H1 (cell line): ENCODE data around the gene KLK10. TPM values are rescaled to one million over a fixed set of nuclear protein-coding genes. Genes with fewer than 3 reads are reported as not detected.

Experiments used
- CTCF ChIA-PET: fragments of 300-600 bp; sonication (Branson Sonifier 250); formaldehyde crosslinking; loops from one replicate; lab custom pipeline; 2021; ENCODE audit not compliant: partially characterized antibody; lab: Charles Lee
- POLR2A ChIA-PET: fragments of 300-600 bp; sonication (Branson Sonifier 250); formaldehyde crosslinking; loops from one replicate; lab custom pipeline; 2021; ENCODE audit warnings: inconsistent platforms; ENCODE audit not compliant: partially characterized antibody; lab: Charles Lee
- DNase-seq, 2 experiments: peaks; one replicate each; pipeline versions ENCODE4 v3.0.0 to v3.0.0-alpha.2; 2010 to 2022; ENCODE audit warnings: low spot score in 2 of 2, low read depth in 1 of 2, mixed read lengths in 1 of 2
- FAIRE-seq: peaks from 2 replicates; lab custom pipeline; 2011; peaks lifted over from hg19 to GRCh38; lab: Jason Lieb, UNC
- H2AFZ ChIP-seq: 2 replicates; pipeline ENCODE4 v1.8.1; 2012; ENCODE audit warnings: low read length, inconsistent platforms
- H2AK5ac ChIP-seq: 2 replicates; pipeline ENCODE4 v1.6.1; 2013; ENCODE audit warnings: low read depth, low read length
- H2BK120ac ChIP-seq: replicated peaks from 2 replicates; pipeline ENCODE3; 2013; ENCODE audit warnings: low read depth, low read length, inconsistent platforms
- H2BK12ac ChIP-seq: 2 replicates; pipeline ENCODE4 v1.6.1; 2013; ENCODE audit warnings: low read depth, low read length
- H2BK15ac ChIP-seq: 2 replicates; pipeline ENCODE4 v1.6.1; 2013; ENCODE audit warnings: low read length
- H2BK20ac ChIP-seq: 2 replicates; pipeline ENCODE4 v1.6.1; 2013; ENCODE audit warnings: low read length
- H2BK5ac ChIP-seq: 2 replicates; pipeline ENCODE4 v1.6.1; 2013; ENCODE audit warnings: low read depth, low read length
- H3K14ac ChIP-seq: 2 replicates; pipeline ENCODE4 v1.6.1; 2013; ENCODE audit warnings: inconsistent platforms; ENCODE audit not compliant: insufficient read length
- H3K18ac ChIP-seq: 2 replicates; pipeline ENCODE4 v1.6.1; 2013; ENCODE audit warnings: low read length; ENCODE audit errors: extremely low read depth
- H3K23ac ChIP-seq: 2 replicates; pipeline ENCODE4 v1.6.1; 2013; ENCODE audit warnings: inconsistent platforms; ENCODE audit not compliant: insufficient read length
- H3K23me2 ChIP-seq: 2 replicates; pipeline ENCODE4 v1.6.1; 2013; ENCODE audit warnings: low read depth, low read length
- H3K27ac ChIP-seq: 2 replicates; pipeline ENCODE4 v1.6.1; 2011; ENCODE audit warnings: low read depth, low read length, inconsistent platforms
- H3K27me3 ChIP-seq, 4 experiments: replicated peaks in 1 of 4; 1 replicate in 1 of 4; 2 replicates in 3 of 4; pipeline versions ENCODE4 v1.6.1 to v1.8.1; 2011 to 2013; ENCODE audit warnings: low read length in 3 of 4, mild to moderate bottlenecking in 3 of 4, inconsistent platforms in 2 of 4, mixed read lengths in 2 of 4, moderate library complexity in 1 of 4; ENCODE audit not compliant: control insufficient read depth in 3 of 4, insufficient read depth in 3 of 4; ENCODE audit errors: extremely low read depth in 1 of 4
- H3K36me3 ChIP-seq, 4 experiments: 2 replicates each; pipeline versions ENCODE4 v1.6.1 to v1.8.1; 2011 to 2013; ENCODE audit warnings: mild to moderate bottlenecking in 4 of 4, low read length in 3 of 4, moderate library complexity in 2 of 4, control low read depth in 1 of 4, inconsistent platforms in 1 of 4; ENCODE audit not compliant: insufficient read depth in 4 of 4, control insufficient read depth in 2 of 4
- H3K4ac ChIP-seq: replicated peaks from 2 replicates; pipeline ENCODE3; 2013; ENCODE audit warnings: low read length, low read depth, mixed read lengths, inconsistent platforms; ENCODE audit not compliant: insufficient read length
- H3K4me1 ChIP-seq, 4 experiments: replicated peaks in 1 of 4; 1 replicate in 1 of 4; 2 replicates in 3 of 4; pipeline versions ENCODE4 v1.6.1 to v1.8.1; 2011 to 2013; ENCODE audit warnings: low read length in 3 of 4, inconsistent platforms in 2 of 4, mixed read lengths in 1 of 4; ENCODE audit not compliant: insufficient read depth in 4 of 4, control insufficient read depth in 3 of 4
- H3K4me2 ChIP-seq, 2 experiments: 2 replicates each; pipeline versions ENCODE4 v1.6.1 to v1.8.1; 2011 to 2013; ENCODE audit warnings: low read depth in 2 of 2, low read length in 2 of 2, control low read depth in 1 of 2, inconsistent platforms in 1 of 2, mild to moderate bottlenecking in 1 of 2; ENCODE audit not compliant: insufficient read depth in 1 of 2
- H3K4me3 ChIP-seq, 4 experiments: fragments of 200-600, 300-600 bp in 1 of 4; sonication (generic), shearing (Covaris generic), sonication (Bioruptor Twin) in 1 of 4; 2 replicates each; pipeline versions ENCODE4 v1.5.1 to v1.8.1; 2011 to 2016; ENCODE audit warnings: low read length in 4 of 4, low read depth in 3 of 4, control low read depth in 2 of 4, inconsistent platforms in 2 of 4, mild to moderate bottlenecking in 2 of 4, mixed read lengths in 1 of 4, moderate library complexity in 1 of 4; ENCODE audit not compliant: insufficient read depth in 2 of 4; ENCODE audit errors: extremely low read depth in 1 of 4
- H3K56ac ChIP-seq: replicated peaks from 2 replicates; pipeline ENCODE3; 2013; ENCODE audit warnings: low read depth, mild to moderate bottlenecking, mixed read lengths, low read length, inconsistent platforms; ENCODE audit not compliant: insufficient read length
- H3K79me1 ChIP-seq: 2 replicates; pipeline ENCODE4 v1.6.1; 2013; ENCODE audit warnings: low read depth, low read length, control low read depth
- H3K79me2 ChIP-seq, 2 experiments: 2 replicates each; pipeline versions ENCODE4 v1.6.1 to v1.8.1; 2012 to 2013; ENCODE audit warnings: low read length in 2 of 2, mild to moderate bottlenecking in 2 of 2, inconsistent platforms in 1 of 2; ENCODE audit not compliant: insufficient read depth in 2 of 2, control insufficient read depth in 1 of 2
- H3K9ac ChIP-seq, 4 experiments: replicated peaks in 1 of 4; 1 replicate in 1 of 4; 2 replicates in 3 of 4; pipeline versions ENCODE4 v1.6.1 to v1.8.1; 2011 to 2013; ENCODE audit warnings: low read depth in 3 of 4, low read length in 3 of 4, control low read depth in 2 of 4, mild to moderate bottlenecking in 2 of 4, moderate library complexity in 2 of 4, inconsistent platforms in 1 of 4; ENCODE audit errors: extremely low read depth in 1 of 4
- H3K9me3 ChIP-seq, 2 experiments: 2 replicates each; pipeline versions ENCODE4 v1.6.1 to v1.8.1; 2012 to 2013; ENCODE audit warnings: mild to moderate bottlenecking in 2 of 2, moderate library complexity in 2 of 2, control low read depth in 1 of 2, inconsistent platforms in 1 of 2, low read depth in 1 of 2, low read length in 1 of 2, mixed read lengths in 1 of 2; ENCODE audit not compliant: insufficient read depth in 2 of 2
- H4K20me1 ChIP-seq, 2 experiments: replicated peaks in 1 of 2; 2 replicates each; pipeline versions ENCODE3 to v1.8.1; 2011 to 2013; ENCODE audit warnings: inconsistent platforms in 2 of 2, low read length in 2 of 2, mild to moderate bottlenecking in 1 of 2; ENCODE audit not compliant: insufficient read depth in 2 of 2, control insufficient read depth in 1 of 2
- H4K5ac ChIP-seq: 2 replicates; pipeline ENCODE4 v1.6.1; 2013; ENCODE audit warnings: low read length, low read depth, mixed read lengths, inconsistent platforms; ENCODE audit not compliant: insufficient read length
- H4K8ac ChIP-seq: 2 replicates; pipeline ENCODE4 v1.8.0; 2013; ENCODE audit warnings: mild to moderate bottlenecking, moderate library complexity, low read length, inconsistent platforms; ENCODE audit not compliant: insufficient read depth; ENCODE audit errors: extremely low read depth
- H4K91ac ChIP-seq: replicated peaks from 2 replicates; pipeline ENCODE3; 2013; ENCODE audit warnings: low read length, mixed read lengths, inconsistent platforms; ENCODE audit not compliant: insufficient read length
- CEBPB ChIP-seq: IDR thresholded peaks from 2 replicates; pipeline ENCODE4 v1.6.1; 2012; ENCODE audit warnings: low read depth, low read length
- CHD1 ChIP-seq: IDR thresholded peaks from 2 replicates; pipeline ENCODE4 v1.6.1; 2012; ENCODE audit warnings: low read depth, low read length, improper control_type of control experiment
- E2F6 ChIP-seq: IDR thresholded peaks from 2 replicates; pipeline ENCODE4 v1.6.1; 2012; ENCODE audit warnings: inconsistent platforms
- EGR1 ChIP-seq: IDR thresholded peaks from 2 replicates; pipeline ENCODE4 v1.6.1; 2011; ENCODE audit warnings: low read depth, low read length, borderline replicate concordance
- JUN ChIP-seq: IDR thresholded peaks from 2 replicates; pipeline ENCODE4 v1.6.1; 2011; ENCODE audit warnings: low read depth, mild to moderate bottlenecking, improper control_type of control experiment, low read length
- MAX ChIP-seq: IDR thresholded peaks from 2 replicates; pipeline ENCODE4 v1.6.1; 2012; ENCODE audit warnings: inconsistent platforms
- NANOG ChIP-seq: IDR thresholded peaks from 2 replicates; pipeline ENCODE4 v1.6.1; 2011; ENCODE audit warnings: low read length, low read depth, mild to moderate bottlenecking, inconsistent platforms; ENCODE audit not compliant: insufficient read depth, poor library complexity, severe bottlenecking
- NRF1 ChIP-seq: IDR thresholded peaks from 2 replicates; pipeline ENCODE4 v1.6.1; 2011; ENCODE audit warnings: mild to moderate bottlenecking, low read depth, low read length, improper control_type of control experiment
- PHF8 ChIP-seq: fragments of 200-600 bp; sonication (generic); conservative IDR thresholded peaks from 2 replicates; pipeline ENCODE4 v1.7.1; 2012; ENCODE audit warnings: low read depth, mild to moderate bottlenecking, inconsistent platforms, low read length, moderate library complexity
- POLR2AphosphoS5 ChIP-seq: IDR thresholded peaks from 2 replicates; pipeline ENCODE4 v1.6.1; 2011; ENCODE audit warnings: low read depth, low read length
- TAF7 ChIP-seq: optimal IDR thresholded peaks from 2 replicates; pipeline ENCODE3; 2011; ENCODE audit warnings: low read depth, mild to moderate bottlenecking, inconsistent platforms, low read length, moderate library complexity, borderline replicate concordance
- TEAD4 ChIP-seq: IDR thresholded peaks from 2 replicates; pipeline ENCODE4 v1.6.1; 2012; ENCODE audit warnings: low read depth, low read length, inconsistent platforms, mixed read lengths
- YY1 ChIP-seq: IDR thresholded peaks from 2 replicates; pipeline ENCODE4 v1.6.1; 2011; ENCODE audit warnings: low read depth, mild to moderate bottlenecking, low read length
- ZNF274 ChIP-seq: IDR thresholded peaks from 2 replicates; pipeline ENCODE4 v1.7.0; 2012; ENCODE audit warnings: low read length, borderline replicate concordance; ENCODE audit errors: extremely low read depth
- polyA plus RNA-seq, 7 experiments: library from polyadenylated mRNA; depleted of rRNA in 3 of 7; stranded (reverse) in 5 of 7; unstranded in 2 of 7; fragments of >200 nt in 5 of 7; fragments of 200-250 nt in 2 of 7; gene quantifications; 1 replicate in 5 of 7; 2 replicates in 1 of 7; 4 replicates in 1 of 7; pipeline versions ENCODE4 v1.2.1 to v1.2.3, GENCODE V29; 2011 to 2013; ENCODE audit warnings: missing spikeins in 2 of 7, mixed read lengths in 2 of 7
- total RNA-seq: library from RNA; stranded (reverse); fragmentation: NEBNext Ultra II Directional; extraction: Animal tissue kit (Norgen Biotek cat#: 25700); gene quantifications from 2 replicates; pipeline ENCODE4 v1.2.1, GENCODE V29; 2021

KLK10 gene
- total and polyA plus RNA-seq, 2 of the 8 experiments (the other 6 are each of a cell fraction or from before 2014, with no cell fraction given): 4.8 to 9.7 TPM

- no peak overlapping the region for H2BK120ac ChIP-seq
- H2BK20ac ChIP-seq: no peak overlapping the region
- H3K79me1 ChIP-seq: no peaks in the 10 kb centered on the region
- H3K4me2 ChIP-seq: no peak overlapping the region
- no peak overlapping the region for H3K4me3 ChIP-seq
- no peak overlapping the region for H2BK12ac ChIP-seq
- H3K23ac ChIP-seq: no peak overlapping the region
- no peak overlapping the region for H2AK5ac ChIP-seq
- no peak overlapping the region for H3K27ac ChIP-seq
- H3K4me1 ChIP-seq: peaks cover 0 to 3% (median 0%) of the 10 kb centered on the region in 4 experiments; a peak in 2 of 7 replicates
- FAIRE-seq (no peak), DNase-seq (no peak)
- no peaks in the 10 kb centered on the region for H3K9me3 ChIP-seq
- no peak overlapping the region for H4K91ac ChIP-seq
- no peak overlapping the region for H4K8ac ChIP-seq
- no peak overlapping the region for H3K9ac ChIP-seq
- no peaks in the 10 kb centered on the region for H3K36me3 ChIP-seq
- ChIA-PET POLR2A (no interaction called here), CTCF (no interaction called here)
- H3K14ac ChIP-seq: no peak overlapping the region
- no peak overlapping the region for H2AFZ ChIP-seq
- no peak overlapping the region for H3K56ac ChIP-seq
- no peak overlapping the region for H2BK5ac ChIP-seq
- no peak overlapping the region for H4K5ac ChIP-seq
- H3K23me2 ChIP-seq: peaks cover 7% of the 10 kb centered on the region; the same call in 1 of the 2 replicates
- no peaks in the 10 kb centered on the region for H4K20me1 ChIP-seq
- no peaks in the 10 kb centered on the region for H3K79me2 ChIP-seq
- H3K4ac ChIP-seq: no peak overlapping the region
- TF ChIP-seq YY1 (no peak), NANOG (no peak), CHD1 (no peak), JUN (no peak), ZNF274 (no peak), POLR2AphosphoS5 (no peak), TAF7 (no peak), NRF1 (no peak), E2F6 (no peak), PHF8 (no peak), CEBPB (no peak), TEAD4 (no peak), EGR1 (no peak), MAX (no peak)
- no peak overlapping the region for H3K18ac ChIP-seq
- no peaks in the 10 kb centered on the region; a peak in 1 of 7 replicates for H3K27me3 ChIP-seq
- H2BK15ac ChIP-seq: no peak overlapping the region
Observed at GRCh38 chr19:51055866-51056265, 36.4 kb upstream of the KLK10 start.
